ENCODE measurements around the gene PID1.

DNA sequence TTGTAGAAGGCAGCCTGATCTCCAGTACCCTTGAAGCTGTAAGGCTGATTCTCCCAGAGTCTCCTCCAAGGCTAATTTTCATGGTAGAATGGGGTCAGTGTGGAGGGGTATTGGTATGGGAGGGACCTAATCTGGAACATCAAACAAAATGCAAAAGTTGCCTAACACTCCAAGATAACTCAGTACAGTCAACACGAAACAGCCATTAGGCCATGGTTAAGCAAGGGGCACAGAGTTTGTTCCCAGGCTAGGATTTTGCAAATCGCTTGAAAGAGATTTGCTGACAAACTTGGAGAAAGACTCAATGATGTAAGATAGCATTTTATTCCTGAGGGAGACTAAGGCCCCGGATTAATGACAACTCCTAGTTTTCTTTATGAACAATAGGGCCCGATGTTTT is 5.4 kb downstream of the PID1 start:
- TF ChIP-seq, protein P1, sequence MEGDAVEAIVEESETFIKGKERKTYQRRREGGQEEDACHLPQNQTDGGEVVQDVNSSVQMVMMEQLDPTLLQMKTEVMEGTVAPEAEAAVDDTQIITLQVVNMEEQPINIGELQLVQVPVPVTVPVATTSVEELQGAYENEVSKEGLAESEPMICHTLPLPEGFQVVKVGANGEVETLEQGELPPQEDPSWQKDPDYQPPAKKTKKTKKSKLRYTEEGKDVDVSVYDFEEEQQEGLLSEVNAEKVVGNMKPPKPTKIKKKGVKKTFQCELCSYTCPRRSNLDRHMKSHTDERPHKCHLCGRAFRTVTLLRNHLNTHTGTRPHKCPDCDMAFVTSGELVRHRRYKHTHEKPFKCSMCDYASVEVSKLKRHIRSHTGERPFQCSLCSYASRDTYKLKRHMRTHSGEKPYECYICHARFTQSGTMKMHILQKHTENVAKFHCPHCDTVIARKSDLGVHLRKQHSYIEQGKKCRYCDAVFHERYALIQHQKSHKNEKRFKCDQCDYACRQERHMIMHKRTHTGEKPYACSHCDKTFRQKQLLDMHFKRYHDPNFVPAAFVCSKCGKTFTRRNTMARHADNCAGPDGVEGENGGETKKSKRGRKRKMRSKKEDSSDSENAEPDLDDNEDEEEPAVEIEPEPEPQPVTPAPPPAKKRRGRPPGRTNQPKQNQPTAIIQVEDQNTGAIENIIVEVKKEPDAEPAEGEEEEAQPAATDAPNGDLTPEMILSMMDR (IDR thresholded peaks at IDR 0.05; ENCODE audit: insufficient read depth, low read depth, low read length), result no peak
- TF ChIP-seq EZH2 (IDR thresholded peaks at IDR 0.05; ENCODE audit: insufficient read depth, low read length), result no peak
